ENCODE data around the gene KRTAP10-2.

The KRTAP10-2 gene

DNA sequence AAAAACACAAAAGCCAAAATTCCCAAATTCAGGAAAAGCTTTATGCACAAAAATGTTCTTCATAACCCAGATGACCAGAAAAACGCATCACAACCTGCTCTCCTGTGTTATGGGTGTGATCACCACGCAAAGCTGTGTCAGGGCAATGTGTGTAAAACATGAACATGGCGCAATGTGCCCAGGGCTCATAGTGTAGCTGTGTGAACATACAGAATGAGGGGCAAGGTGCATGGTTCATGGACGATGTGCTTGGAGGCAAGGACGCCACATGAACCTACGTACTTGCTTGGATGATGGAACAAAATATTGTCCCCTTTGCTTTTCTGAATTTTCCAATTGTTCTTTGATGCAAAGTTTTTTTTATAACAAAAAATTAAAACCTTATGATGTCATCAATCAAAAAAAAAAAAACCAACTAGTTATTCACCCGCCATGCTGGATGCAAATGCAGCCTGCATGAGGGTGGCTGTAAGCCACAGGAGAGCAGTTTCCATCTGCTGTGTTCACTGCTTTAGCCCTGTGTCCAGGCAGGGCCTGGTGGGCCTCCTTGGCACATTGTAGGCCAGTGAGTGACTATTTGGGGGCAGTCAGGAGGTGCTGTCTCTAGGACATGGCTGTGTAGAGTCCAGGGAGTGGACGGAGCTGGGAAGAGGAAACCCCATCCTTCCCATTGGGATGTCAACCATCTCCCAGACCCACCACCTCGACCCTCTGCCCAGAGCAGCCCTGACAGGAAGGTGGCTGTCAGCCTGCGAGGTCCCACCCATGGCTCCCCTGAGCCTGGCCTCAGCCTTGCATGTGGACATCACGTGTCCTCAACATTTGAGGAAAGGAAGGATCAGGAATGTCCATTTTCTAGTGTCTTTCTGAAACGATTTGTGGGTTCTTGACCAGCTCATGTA is 25.0 kb downstream of the KRTAP10-2 start:
- DNase-seq (ENCODE audit: low read depth in 3 of 3), result no peak

DNA sequence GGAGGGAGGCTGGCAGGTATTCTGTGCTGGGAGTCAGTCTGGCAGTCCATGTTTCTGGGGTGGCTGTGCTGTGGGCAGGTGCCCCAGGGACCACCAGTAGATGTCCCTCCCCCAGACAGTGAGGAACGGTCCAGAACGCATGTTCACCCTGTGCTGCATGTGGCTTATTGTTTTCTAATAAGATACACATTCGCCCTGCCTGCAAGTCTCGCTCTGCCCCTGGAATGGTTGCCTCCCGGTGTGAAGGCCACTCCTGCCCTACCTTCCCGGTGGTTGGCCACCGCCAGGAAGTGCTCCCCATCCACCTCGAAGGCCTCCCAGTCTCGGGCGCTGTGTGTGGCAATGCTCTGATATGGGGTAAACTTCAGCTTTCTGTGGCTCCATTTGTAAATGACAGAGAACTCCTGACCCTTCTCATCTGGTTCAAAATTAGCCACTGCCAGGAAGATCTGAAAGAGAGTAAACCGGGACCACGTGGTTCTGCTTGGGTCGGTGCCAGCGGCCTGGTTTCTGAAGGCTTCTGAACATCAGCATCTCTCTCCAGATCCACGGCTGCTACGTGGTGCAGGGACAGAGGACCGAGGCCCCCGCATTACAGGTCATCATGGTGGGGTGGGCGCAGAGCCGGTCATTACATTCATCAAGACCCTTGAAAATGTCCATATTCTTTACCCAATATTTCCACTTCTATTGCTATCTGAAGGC is 25.8 kb downstream of the KRTAP10-2 start:
- no peak for DNase-seq (ENCODE audit: low read depth in 3 of 3)

DNA sequence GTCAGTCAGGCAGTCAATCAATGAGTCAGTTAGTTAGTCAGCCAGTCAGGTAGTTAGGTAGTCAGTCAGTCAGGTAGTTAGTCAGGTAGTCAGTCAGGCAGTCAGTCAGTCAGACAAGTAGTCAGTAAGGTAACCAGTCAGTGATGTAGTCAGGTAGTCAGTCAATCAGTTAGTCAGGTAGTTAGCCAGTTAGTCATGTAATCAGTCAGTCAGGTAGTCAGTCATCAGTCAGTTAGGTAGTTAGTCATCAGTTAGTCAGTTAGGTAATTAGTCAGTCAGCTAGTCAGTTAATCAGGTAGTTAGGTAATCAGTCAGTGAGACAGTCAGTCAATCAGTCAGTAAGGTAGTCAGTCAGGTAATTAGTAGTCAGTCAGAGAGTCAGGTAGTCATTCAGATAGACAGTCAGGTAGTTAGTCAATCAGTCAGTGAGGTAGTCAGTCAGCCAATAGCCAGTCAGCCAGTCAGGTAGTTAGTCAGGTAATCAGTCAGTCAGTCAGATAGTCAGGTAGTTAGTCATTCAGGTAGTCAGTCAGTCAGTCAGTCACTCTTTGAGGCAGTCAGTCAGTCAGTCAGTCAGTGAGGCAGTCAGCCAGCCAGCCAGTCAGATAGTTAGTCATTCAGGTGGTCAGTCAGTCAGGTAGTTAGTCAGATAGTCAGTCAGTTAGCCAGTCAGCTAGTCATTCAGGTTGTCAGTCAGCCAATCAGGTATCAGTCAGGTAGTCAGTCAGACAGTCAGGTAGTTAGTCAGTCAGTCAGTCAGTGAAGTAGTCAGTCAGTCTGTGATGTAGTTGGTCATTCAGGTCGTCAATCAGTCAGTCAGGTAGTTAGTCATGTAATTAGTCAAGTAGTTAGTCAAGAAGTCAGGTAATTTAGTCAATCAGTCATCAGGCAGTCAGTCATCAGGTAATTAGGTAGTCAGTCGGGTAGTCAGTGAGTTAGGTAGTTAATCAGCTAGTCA is 26.6 kb downstream of the KRTAP10-2 start:
- no peak for DNase-seq (ENCODE audit: low read depth in 3 of 3)

DNA sequence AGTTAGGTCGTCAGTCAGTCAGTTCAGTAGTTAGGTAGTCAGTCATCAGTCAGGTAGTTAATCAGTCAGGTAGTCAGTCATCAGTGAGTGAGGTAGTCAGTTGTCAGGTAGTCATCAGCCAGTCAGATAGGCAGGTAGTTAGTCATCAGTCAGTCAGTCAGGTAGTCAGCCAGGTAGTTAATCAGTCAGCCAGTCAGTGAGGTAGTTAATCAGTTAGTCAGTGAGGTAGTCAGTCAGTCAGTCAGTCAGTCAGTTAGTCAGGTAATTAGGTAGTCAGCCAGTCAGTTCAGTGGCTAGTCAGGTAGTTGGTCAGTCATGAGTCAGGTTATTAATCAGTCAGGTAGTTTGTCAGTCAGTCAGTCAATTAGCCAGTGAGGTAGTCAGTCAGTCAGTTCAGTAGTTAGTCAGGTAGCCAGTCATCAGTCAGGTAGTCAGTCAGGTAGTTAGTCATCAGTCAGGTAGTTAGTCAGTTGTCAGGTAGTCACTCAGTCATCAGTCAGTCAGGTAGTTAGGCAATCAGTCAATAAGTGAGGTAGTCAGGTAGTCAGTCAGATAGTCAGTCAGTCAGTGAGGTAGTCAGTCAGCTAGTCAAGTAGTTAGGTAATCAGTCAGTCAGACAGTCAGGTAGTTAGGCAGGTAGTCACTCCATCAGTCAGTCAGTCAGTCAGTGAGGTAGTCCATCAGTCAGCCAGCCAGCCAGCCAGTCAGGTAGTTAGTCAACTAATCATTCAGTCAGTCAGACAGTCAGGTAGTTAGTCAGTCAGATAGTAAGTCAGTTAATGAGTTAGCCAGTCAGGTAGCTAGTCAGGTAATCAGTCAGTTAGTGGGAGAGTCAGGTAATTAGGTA is 27.5 kb downstream of the KRTAP10-2 start:
- no peak for DNase-seq (ENCODE audit: low read depth in 3 of 3)

- no peak for DNase-seq (ENCODE audit: low read depth in 3 of 3)
Measured at GRCh38 chr21:44522753-44523204, 28.5 kb downstream of the KRTAP10-2 start.

- DNase-seq (ENCODE audit: low read depth in 3 of 3), result no peak
Measured at GRCh38 chr21:44521928-44522752, 29.2 kb downstream of the KRTAP10-2 start.

DNA sequence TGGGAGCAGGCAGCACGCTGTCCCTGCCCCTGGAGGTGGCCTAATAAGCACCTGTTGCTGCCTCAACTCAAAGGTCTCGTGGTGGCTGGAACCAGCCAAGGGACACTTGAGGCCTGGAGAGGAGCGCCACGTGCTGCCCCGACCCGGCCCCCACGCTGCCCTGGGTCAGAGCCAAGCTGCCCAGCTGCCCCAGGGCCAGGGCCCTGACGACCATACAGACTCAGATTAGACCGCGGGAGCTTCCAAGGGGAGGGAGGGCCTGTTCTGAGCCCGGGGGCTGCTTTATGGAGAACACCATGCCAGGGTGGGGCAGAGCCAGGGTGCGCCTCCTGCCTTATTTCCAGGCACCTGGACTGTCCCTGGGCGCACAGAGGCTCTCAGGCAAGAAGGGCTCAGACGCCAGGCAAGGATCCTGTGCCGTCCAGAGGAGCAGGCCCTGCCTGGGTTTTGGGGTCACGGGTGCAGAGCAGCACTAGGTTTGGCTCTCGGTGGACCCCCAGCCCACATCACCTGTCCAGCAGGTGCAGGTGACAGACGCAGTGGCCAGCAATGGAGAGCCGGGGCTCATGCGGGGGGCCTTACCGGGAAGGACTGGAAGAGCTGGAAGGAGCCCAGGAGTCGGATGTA is 29.9 kb downstream of the KRTAP10-2 start:
- no peak for DNase-seq (ENCODE audit: low read depth in 3 of 3)

DNA sequence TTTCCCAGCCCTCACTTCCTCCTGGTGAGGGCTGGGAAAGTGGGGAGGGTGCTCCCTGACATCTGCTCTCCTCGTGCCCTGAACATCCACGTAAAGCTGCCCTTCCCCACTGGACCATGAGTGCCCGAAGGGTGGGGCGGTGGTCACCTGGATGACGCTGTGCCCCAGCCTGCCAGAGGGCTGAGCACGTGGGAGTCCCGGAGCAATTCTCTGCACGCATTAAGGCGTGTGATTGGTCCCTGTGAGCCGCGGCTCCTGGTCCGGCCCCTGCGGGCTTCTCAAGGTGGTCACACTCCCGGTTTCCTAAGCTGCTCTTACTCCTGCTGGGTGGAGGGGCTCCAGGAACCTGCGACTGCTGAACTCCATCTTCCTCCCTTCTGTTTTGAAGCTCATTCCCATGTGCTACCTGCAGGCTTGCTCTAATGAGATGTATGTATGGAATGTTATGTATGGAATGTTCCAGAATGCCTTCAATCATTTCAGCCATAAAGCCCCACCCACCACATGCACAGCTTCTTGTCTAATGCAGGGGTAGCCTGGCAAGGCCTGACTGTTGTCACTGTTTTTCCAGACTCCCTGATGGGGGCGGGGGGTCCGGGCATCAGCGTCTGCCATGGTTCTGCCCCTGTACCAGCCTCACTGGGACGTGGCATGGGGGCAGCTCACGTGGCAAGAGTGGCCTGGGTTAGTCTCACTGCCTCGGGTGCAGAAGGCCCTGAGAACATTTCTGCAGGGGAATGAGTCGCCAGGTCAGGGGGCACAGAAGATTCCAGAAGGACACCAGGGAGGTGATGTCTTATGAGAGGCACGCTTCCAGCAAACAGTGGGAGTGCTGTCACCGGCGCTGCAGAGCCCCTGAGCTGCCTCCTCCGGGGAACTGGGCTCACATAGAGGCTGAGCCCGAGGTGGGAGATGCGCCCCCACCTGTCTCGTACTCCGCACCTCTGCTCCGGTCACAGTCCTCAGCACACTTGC is 30.7 kb downstream of the KRTAP10-2 start:
- no peak for DNase-seq (ENCODE audit: low read depth in 3 of 3)

DNA sequence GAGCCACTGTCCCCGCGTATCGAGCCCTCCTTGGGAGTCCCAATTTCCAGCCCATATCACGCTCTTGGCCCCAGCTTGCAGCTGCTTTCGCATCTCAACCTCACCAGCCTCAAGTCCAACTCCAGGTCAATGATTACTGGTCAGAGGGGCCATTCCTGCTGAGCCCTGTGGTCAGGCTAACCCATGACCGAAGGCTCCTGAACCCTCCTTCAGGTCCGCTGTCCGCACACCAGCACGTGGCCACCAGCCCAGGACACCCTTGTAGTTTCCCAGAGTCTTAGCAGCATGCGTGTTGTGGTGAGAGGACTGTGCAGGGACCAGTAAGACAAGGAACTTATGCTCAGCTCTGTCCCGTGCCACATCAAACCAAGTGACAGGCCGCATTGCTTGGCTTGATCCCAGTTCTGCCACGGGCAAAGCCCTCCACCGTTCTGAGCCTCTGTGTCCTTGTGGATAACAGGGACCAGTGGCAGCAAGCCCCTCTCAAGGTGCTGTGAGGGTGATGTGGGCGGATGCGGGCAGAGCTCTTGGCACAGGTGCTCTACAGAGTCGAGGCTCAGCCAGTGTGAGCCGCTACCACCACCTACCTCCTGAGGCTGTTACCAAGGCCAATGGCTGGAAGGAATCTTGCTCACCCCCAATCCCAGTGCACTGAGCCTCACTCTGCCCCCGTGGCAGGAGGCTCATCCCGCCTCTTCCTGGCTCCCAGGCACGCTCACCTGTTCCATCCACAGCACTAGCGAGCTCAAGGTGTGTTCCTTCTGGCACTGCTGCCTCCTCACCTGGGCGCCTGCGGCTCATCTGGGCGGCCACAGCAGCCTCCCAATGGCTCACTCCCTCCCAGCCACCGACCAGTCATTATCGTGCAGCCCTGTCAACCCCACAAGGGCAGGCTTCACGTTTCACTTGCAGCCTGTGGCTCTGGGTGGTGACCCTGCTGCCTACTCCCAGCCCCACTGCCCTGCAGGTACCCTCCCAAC is 31.7 kb downstream of the KRTAP10-2 start:
- no peak for DNase-seq (ENCODE audit: low read depth in 3 of 3)

DNA sequence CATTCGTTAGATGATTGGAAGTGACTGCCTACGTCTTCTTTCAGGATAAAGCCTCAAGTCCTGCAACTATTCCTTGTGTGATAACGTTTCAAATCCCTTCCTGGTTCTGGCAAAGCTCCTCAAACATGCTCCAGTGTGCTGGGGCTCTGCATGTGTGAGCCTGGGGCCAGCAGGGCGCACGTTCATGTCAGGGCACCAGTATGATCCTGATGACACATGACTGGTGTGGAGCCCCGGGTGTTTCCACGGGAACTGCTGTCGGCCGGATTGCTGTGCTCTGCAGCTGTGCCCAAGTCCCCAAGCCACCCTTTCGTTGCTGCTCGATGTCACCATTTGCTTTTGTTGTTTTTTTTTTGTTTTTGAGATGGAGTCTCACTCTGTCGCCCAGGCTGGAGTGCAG is 32.6 kb downstream of the KRTAP10-2 start:
- DNase-seq (ENCODE audit: low read depth in 3 of 3), result no peak

DNA sequence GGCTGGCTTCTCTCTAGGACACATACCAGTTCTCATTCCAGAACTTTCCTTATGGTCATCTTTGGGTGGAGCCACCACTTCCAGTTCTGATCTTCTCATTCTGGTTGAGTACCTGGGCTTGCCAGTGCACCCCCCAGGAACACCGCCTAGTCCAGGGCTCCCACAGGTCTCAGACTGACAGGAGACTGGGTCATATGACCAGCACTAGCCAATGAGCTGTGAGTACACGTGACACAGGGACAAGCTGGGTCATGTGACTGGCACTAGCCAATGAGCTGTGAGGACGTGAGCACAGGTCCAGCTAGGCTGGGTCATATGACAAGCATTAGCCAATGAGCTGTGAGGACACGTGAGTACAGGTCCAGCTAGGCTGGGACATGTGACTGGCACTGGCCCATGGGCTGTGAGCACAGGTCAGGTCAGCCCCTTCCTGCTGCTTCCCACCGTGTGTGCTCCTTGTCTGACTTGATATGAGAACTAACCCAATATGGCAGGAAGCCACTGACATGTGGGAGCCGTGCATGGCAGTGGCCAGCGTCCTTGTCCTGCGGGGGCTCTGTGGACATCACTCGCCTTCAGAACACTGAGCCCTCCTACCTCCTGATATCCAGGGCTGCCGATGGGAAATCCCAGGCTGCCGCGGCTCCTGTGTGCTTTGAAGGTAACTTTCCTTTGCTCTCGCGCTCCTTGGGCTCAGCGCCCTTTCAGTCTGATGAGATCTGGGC is 34.0 kb downstream of the KRTAP10-2 start:
- DNase-seq (ENCODE audit: low read depth in 3 of 3), result peak in 1 of 3 experiments; percentile 31

GRCh38 chr21:44516828-44517174 is 34.5 kb downstream of the KRTAP10-2 start:
- DNase-seq (ENCODE audit: low read depth in 3 of 3), result no peak

DNA sequence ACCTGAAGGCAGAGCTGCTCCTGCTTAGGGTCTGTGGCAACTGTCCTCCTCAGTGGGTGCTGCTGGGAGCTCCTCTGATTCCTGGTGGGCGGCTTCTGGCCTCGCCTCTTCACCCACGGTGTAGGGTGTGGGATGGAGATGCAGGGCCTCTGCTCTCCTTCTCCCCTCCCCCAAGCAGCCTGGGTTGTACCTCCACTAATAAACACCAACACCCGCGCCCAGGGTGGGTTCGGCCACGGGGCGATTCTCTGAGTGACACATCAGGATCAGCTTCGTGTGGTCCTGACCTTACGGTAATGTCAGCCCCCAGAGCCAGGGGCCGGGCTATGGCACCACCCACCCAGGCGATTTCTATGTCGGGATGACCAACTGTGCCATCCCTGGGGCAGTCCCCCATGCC is 35.0 kb downstream of the KRTAP10-2 start:
- no peak for DNase-seq (ENCODE audit: low read depth in 3 of 3)

GRCh38 chr21:44515359-44516165 is 35.7 kb downstream of the KRTAP10-2 start:
- no peak for DNase-seq (ENCODE audit: low read depth in 3 of 3)

DNA sequence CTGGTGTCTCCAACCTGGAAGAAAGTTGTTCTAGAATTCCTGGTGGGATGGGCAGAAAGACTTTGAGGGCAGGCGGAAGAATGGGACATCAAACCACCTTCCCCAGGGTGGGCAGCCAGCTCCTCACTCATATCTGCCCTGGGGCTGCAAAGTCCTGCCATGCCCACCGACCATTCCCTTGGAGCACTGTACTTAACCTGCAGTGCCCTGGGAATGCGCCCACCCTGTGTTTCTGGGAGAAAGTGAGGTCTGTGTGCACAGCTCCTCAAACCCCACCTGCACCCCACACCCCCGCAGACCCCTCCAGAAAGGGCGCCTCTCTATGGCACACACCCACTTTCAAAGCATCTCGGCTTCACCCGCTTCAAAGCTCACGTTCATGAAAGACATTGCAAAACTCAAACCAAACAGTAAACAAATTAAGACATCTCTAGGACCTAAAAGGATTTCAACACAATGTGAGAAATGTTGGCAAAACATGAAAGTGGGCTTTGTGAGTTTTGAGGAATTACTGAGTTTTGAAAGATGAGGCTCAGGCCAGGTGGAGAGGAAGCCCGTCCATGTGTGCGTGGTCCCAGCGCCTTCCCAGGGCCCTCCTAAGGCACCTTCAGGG is 36.5 kb downstream of the KRTAP10-2 start:
- no peak for DNase-seq (ENCODE audit: low read depth in 3 of 3)
